MCF 10A (cell line): ENCODE results near the gene ARHGAP8. TPM values are rescaled to one million over a fixed set of nuclear protein-coding genes. Genes with fewer than 3 reads are reported as not detected.

Experiments
- BruUV-seq: library from RNA; stranded (reverse); fragments of 400-500 nt; replicated peaks from 2 replicates; lab custom pipeline; 2021; lab: Mats Ljungman, UMichigan
- CTCF ChIA-PET: fragments of 300-600 bp; sonication (Branson Sonifier 250); formaldehyde crosslinking; extraction: SDS; loops from one replicate; lab custom pipeline; 2021; ENCODE audit warnings: antibody characterized with exemption, inconsistent platforms; lab: Yijun Ruan, JAX
- POLR2A ChIA-PET: fragments of 300-600, 350-650 bp; sonication (Branson Sonifier 250); formaldehyde crosslinking; extraction: SDS; loops from one replicate; lab custom pipeline; 2020; ENCODE audit warnings: antibody characterized with exemption, inconsistent platforms; lab: Yijun Ruan, JAX
- DNase-seq: peaks from one replicate; pipeline ENCODE4 v3.0.0-alpha.2; 2018; ENCODE audit not compliant: unreplicated experiment
- H3K27ac Mint-ChIP-seq: one replicate; pipeline ENCODE4 v1.8.0; 2022; ENCODE audit warnings: mild to moderate bottlenecking, low read depth, mixed read lengths; ENCODE audit not compliant: unreplicated experiment
- H3K27me3 Mint-ChIP-seq: one replicate; pipeline ENCODE4 v1.8.0; 2022; ENCODE audit warnings: mixed read lengths; ENCODE audit not compliant: insufficient read depth, unreplicated experiment
- H3K36me3 Mint-ChIP-seq: one replicate; pipeline ENCODE4 v1.8.0; 2022; ENCODE audit warnings: mild to moderate bottlenecking, moderate library complexity, mixed read lengths; ENCODE audit not compliant: insufficient read depth, unreplicated experiment
- H3K4me1 Mint-ChIP-seq: one replicate; pipeline ENCODE4 v1.8.0; 2022; ENCODE audit warnings: mixed read lengths; ENCODE audit not compliant: insufficient read depth, unreplicated experiment
- H3K4me3 Mint-ChIP-seq: one replicate; pipeline ENCODE4 v1.8.0; 2022; ENCODE audit warnings: mild to moderate bottlenecking, moderate library complexity, mixed read lengths; ENCODE audit not compliant: unreplicated experiment
- H3K9me3 Mint-ChIP-seq: one replicate; pipeline ENCODE4 v1.8.0; 2022; ENCODE audit warnings: mixed read lengths; ENCODE audit not compliant: unreplicated experiment
- CTCF ChIP-seq: fragments of 200-600 bp; IDR thresholded peaks from one replicate; pipeline ENCODE4 v1.8.0; 2022; ENCODE audit warnings: antibody characterized with exemption, mild to moderate bottlenecking; ENCODE audit not compliant: unreplicated experiment
- intact Hi-C: fragments of 100-400 bp; cut with micrococcal nuclease; formaldehyde crosslinking; loops from 2 replicates; pipeline ENCODE4 v1.14.1; 2022
- total RNA-seq: library from RNA; stranded (reverse); gene quantifications from 2 replicates; pipeline ENCODE4 v1.2.3, GENCODE V29; 2022

ARHGAP8 gene
- total RNA-seq, 1 experiment from 2014 or later: 18.6 TPM

DNA sequence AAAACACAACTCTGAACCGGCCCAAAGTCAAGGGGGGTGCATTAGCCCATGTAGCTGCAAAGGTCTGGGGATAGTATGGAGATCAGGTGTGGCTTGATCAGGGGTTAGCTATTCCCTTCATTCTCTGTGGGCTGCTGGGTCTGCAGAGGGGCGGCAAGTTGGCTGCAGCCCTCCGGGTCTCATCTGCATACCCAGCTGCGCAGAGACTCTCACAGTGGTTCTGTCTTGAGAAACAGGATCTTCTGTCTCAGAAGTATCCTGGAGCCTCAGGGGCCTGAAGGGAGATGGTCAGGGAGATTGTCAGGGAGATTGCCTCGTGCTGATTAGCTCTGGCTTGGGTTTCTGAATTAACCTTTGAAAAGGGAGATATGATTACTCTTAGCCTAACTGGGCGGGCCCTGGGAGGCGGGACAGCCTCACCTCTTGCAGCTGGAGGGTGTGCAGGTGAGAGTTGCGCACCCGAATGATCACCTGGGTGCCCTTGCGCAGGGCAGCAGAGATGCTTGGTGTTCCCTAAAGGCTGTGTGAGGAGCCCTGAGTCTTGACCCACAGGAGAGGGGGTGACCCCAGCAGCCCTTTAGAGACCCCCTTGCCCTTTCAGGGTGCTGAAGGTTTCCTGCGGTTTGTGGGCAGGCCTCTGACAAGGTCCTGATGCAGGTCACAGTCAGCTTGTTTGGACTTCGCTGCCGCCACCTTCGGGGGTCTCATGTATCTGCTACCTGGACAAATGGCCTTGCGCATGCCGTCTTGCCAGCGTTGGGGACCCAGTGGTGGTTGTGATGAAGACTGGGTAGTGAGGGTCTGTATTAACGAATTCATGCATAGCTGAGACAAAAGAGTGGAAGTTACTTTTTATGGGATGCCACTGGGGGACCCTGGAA, 7.3 kb downstream of the ARHGAP8 start:
- intact Hi-C loops: no loop called here
- H3K36me3 Mint-ChIP-seq: no peaks in the 10 kb centered on the region
- no peak overlapping the region for H3K27ac Mint-ChIP-seq
- no peak for TF ChIP-seq CTCF
- peaks cover 16% of the 10 kb centered on the region for H3K4me1 Mint-ChIP-seq
- H3K27me3 Mint-ChIP-seq: no peaks in the 10 kb centered on the region
- no peak overlapping the region for H3K4me3 Mint-ChIP-seq
- no peak for DNase-seq
- no peaks in the 10 kb centered on the region for H3K9me3 Mint-ChIP-seq
- CTCF ChIA-PET: no interaction called here
- POLR2A ChIA-PET: no interaction called here
- BruUV-seq: no TSS peak

DNA sequence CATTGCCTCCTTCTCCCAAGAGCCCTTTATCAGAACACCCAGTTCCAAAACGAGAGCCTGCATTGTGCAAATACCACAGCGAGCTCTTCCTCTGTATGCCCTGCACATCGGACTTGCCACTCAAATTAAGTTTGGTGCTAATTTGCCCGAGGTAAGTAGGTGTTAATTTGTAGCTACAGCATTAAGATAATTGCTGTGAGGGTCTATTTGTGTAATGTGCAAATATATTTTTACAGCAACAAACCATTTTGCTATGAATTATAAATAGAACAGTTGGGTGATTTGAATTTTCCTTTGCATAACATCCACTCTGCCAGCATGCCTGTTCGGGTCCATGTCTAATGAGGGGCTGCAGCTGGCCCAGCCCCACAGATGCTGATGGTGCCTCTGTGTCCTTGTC, 8.1 kb downstream of the ARHGAP8 start:
- Mint-ChIP-seq H3K36me3 (no peaks in the 10 kb centered on the region), H3K27me3 (no peaks in the 10 kb centered on the region), H3K9me3 (no peaks in the 10 kb centered on the region), H3K27ac (no peak overlapping the region), H3K4me3 (no peak overlapping the region), H3K4me1 (peaks cover 16% of the 10 kb centered on the region)
- DNase-seq: no peak
- no TSS peak for BruUV-seq
- ChIA-PET POLR2A (no interaction called here), CTCF (no interaction called here)
- TF ChIP-seq CTCF: no peak
- intact Hi-C loops: no loop called here

GRCh38 chr22:44761025-44761424, 8.7 kb downstream of the ARHGAP8 start:
- H3K9me3 Mint-ChIP-seq: no peaks in the 10 kb centered on the region
- ChIA-PET CTCF (no interaction called here), POLR2A (no interaction called here)
- H3K4me3 Mint-ChIP-seq: no peak overlapping the region
- no peaks in the 10 kb centered on the region for H3K27me3 Mint-ChIP-seq
- H3K36me3 Mint-ChIP-seq: no peaks in the 10 kb centered on the region
- TF ChIP-seq CTCF: no peak
- intact Hi-C loops: no loop called here
- no peak overlapping the region for H3K27ac Mint-ChIP-seq
- H3K4me1 Mint-ChIP-seq: peaks cover 10% of the 10 kb centered on the region
- no TSS peak for BruUV-seq
- DNase-seq: no peak

- H3K4me1 Mint-ChIP-seq: no peaks in the 10 kb centered on the region
- no peaks in the 10 kb centered on the region for H3K9me3 Mint-ChIP-seq
- H3K27me3 Mint-ChIP-seq: no peaks in the 10 kb centered on the region
- intact Hi-C loops: no loop called here
- no peak overlapping the region for H3K4me3 Mint-ChIP-seq
- ChIA-PET CTCF (no interaction called here), POLR2A (no interaction called here)
- BruUV-seq: no TSS peak
- no peak for DNase-seq
- H3K27ac Mint-ChIP-seq: no peak overlapping the region
- no peak for TF ChIP-seq CTCF
- H3K36me3 Mint-ChIP-seq: no peaks in the 10 kb centered on the region
Measured at GRCh38 chr22:44764373-44764772, 12.0 kb downstream of the ARHGAP8 start.
